Immature natural killer cell (primary cell): ENCODE data around the gene ASPG. TPM values are rescaled to one million over a fixed set of nuclear protein-coding genes. Genes with fewer than 3 reads are reported as not detected.

ENCODE experiments used
- DNase-seq, 3 donors: peaks; one replicate each; pipeline ENCODE4 v3.0.0; 2022; ENCODE audit warnings: mixed read lengths in 1 of 3
- H3K27ac Mint-ChIP-seq, 6 donors: one replicate each; pipeline ENCODE4 v1.8.0; 2020; ENCODE audit warnings: mixed read lengths in 6 of 6, mild to moderate bottlenecking in 5 of 6, inconsistent platforms in 4 of 6, moderate library complexity in 3 of 6
- H3K27me3 Mint-ChIP-seq, 3 donors: one replicate each; pipeline ENCODE4 v1.8.0; 2020 to 2021; ENCODE audit warnings: low read depth in 3 of 3, mild to moderate bottlenecking in 3 of 3, mixed read lengths in 3 of 3, moderate library complexity in 3 of 3, inconsistent platforms in 1 of 3
- H3K36me3 Mint-ChIP-seq, 3 donors: one replicate each; pipeline ENCODE4 v1.8.0; 2020; ENCODE audit warnings: mixed read lengths in 3 of 3, inconsistent platforms in 2 of 3, mild to moderate bottlenecking in 2 of 3
- H3K4me1 Mint-ChIP-seq, 2 donors: one replicate each; pipeline ENCODE4 v1.8.0; 2020; ENCODE audit warnings: inconsistent platforms in 2 of 2, mild to moderate bottlenecking in 2 of 2, mixed read lengths in 2 of 2, moderate library complexity in 1 of 2
- H3K4me3 Mint-ChIP-seq, 5 donors: one replicate each; pipeline ENCODE4 v1.8.0; 2020; ENCODE audit warnings: mild to moderate bottlenecking in 5 of 5, mixed read lengths in 5 of 5, inconsistent platforms in 3 of 5, moderate library complexity in 3 of 5
- H3K9me3 Mint-ChIP-seq, 6 donors: one replicate each; pipeline ENCODE4 v1.8.0; 2020; ENCODE audit warnings: mild to moderate bottlenecking in 6 of 6, mixed read lengths in 6 of 6, inconsistent platforms in 4 of 6, moderate library complexity in 3 of 6
- polyA plus RNA-seq, 3 donors: library from polyadenylated mRNA; unstranded; fragments of 300-500 nt; fragmentation: Illumina TruSeq; gene quantifications; one replicate each; pipeline ENCODE4 v1.2.3, GENCODE V29; 2021

ASPG gene
- polyA plus RNA-seq, 3 donors from 2014 or later = not detected

DNA sequence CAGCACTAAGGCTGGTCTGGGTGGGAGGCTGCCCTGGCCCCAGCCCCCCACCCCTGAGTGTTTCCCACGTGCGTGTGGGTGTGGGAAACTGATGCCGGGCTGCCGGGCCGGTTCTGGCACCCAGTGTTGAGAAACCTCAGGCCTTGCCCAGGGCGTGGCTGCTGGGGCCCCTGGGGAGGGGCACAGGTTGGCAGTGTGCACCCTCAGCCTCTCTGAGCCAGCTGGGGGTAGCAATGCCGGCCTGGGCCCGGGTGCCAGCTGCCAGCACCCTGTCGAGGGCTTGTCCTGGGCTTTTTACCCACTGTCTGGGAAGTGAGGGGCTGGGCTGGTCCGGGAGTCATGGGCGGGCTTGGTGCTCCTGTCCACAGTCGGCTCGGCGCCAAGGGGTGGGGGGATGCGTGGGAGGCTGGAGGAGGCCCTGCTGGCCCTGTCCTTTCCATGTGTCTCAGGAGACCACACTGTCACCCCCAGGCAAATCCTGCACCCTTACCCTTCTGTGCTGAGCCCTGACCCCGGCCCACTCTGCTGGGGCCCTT is 15.7 kb downstream of the ASPG start:
- H3K36me3 Mint-ChIP-seq = no peaks in the 10 kb centered on the region
- no peak overlapping the region for H3K4me3 Mint-ChIP-seq
- H3K27me3 Mint-ChIP-seq = peaks cover 0 to 1% (median 0%) of the 10 kb centered on the region in 3 donors
- no peak for DNase-seq
- no peaks in the 10 kb centered on the region for H3K4me1 Mint-ChIP-seq
- no peaks in the 10 kb centered on the region for H3K9me3 Mint-ChIP-seq
- H3K27ac Mint-ChIP-seq = no peak overlapping the region

DNA sequence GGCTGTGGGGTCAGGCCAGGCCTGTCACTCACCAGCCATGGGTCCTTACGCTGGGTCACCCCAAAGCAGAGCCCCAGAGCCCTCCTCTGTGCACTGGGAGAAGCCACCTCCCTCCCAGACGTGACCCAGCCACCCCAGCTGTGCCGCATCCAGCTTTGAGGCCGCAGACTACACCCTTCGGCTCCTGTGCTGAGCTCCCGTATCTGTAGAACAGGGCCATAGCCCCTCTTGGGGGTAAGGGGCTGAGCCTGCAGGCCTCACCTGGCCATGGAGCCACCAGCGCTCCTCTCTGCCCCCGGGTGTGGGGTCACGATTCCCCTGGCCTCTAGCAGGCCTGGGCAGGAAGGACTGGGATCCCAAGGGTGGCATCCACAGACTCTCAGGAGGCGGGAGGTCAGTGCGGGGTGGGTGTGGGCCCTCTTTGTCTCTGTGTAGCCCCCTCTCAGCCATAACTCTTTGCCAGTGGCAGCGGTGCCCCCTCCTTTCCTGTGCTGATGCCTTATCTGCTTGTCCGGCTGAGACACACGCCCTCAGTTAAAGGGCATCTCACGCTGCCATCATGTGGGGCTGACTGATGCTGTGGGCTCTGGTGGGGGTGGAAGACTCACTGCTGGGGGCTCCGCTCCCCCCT is 16.3 kb downstream of the ASPG start:
- peaks cover 0 to 1% (median 0%) of the 10 kb centered on the region in 3 donors for H3K27me3 Mint-ChIP-seq
- H3K36me3 Mint-ChIP-seq = no peaks in the 10 kb centered on the region
- no peak overlapping the region for H3K4me3 Mint-ChIP-seq
- no peak for DNase-seq
- no peaks in the 10 kb centered on the region for H3K9me3 Mint-ChIP-seq
- H3K4me1 Mint-ChIP-seq = no peaks in the 10 kb centered on the region
- no peak overlapping the region for H3K27ac Mint-ChIP-seq

DNA sequence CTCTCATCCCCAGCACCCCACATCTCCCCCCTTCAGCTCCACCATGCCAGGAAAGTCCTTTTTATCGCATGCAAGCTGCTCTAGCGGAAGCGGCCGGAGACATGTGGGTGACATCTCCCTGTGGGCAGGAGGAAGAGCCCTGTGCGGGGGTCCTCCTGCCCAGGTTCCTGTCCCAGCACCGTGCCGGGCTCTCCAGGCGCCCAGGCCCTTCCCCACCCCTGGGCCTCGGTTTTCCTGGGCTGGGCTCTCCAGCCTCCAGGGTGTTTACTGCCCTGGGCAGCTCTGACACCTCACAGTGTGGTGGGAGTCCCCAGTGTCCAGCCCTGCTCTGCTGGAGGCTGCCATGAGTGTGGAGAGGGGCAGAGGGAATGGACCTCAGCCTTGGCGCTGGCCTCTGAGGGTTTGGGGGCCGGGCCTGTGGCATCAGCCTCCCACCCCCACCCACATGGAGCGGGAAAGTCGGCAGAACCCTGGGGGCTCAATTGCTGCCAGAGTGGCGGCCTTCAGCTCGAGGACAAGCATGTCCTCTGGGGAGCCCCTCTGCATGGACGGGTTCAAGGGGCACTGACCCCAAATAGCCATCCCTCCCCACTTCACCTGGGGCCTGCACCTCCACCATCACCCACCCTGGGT is 16.9 kb downstream of the ASPG start:
- peaks cover 0 to 1% (median 0%) of the 10 kb centered on the region in 3 donors for H3K27me3 Mint-ChIP-seq

DNA sequence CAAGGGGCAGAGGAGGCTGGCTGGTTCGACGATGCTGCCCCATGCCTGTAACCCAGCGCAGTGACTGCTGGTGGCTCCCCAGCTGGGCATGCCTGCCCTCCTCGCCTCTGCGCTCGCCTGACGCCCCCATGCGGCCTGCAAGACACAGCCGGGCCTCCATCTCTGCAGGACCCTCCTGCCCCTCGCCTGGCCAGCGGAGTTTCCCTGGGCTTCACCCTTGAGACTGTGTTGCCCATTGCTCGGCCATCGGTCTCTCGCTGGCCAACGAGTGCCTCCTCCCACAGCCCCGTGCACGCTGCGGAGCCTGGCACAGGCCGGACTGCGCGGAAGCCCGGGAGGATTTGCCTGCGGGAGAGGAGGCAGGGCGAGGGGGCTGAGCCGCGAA is 17.6 kb downstream of the ASPG start:
- Mint-ChIP-seq H3K36me3 (no peaks in the 10 kb centered on the region), H3K4me1 (no peaks in the 10 kb centered on the region), H3K9me3 (no peaks in the 10 kb centered on the region), H3K27me3 (peaks cover 0 to 1% (median 0%) of the 10 kb centered on the region in 3 donors), H3K27ac (no peak overlapping the region), H3K4me3 (no peak overlapping the region)
- DNase-seq = no peak

More for the DNA sequence above, 16.9 kb downstream of the ASPG start:
- no peak overlapping the region for H3K27ac Mint-ChIP-seq
- H3K9me3 Mint-ChIP-seq = no peaks in the 10 kb centered on the region
- H3K4me1 Mint-ChIP-seq = no peaks in the 10 kb centered on the region
- H3K4me3 Mint-ChIP-seq = no peak overlapping the region
- no peaks in the 10 kb centered on the region for H3K36me3 Mint-ChIP-seq
- DNase-seq = no peak

DNA sequence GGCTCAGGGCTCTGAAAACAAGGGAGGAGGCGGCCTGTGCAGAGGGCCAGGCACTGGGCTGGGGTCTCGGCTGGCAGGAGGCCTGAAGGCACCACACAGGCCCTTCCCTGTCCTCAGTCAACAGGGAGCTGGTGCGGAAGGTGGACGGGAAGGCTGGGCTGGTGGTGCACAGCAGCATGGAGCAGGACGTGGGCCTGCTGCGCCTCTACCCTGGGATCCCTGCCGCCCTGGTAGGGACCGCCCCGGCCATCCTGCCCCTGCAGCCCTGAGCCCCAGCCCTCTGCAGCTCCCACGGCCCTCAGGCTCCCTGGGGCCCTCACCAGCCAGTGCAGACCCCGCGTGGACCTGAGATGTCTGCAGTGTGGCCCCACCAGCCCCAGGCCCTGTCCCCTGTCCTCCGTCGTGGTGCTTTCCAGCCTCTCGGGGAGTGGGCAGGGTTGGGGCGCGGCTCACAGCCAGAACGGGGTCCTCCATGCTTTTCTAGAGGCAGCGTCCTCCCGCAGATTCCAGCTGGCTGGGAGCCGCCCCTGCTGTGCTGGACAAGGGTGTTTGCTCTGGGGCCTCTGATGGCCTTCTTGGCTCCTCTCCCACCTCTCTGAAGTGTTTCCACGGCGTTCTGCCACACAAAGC is 18.1 kb downstream of the ASPG start:
- Mint-ChIP-seq H3K4me1 (no peaks in the 10 kb centered on the region), H3K36me3 (no peaks in the 10 kb centered on the region), H3K27ac (no peak overlapping the region), H3K4me3 (no peak overlapping the region), H3K27me3 (peaks cover 0 to 1% (median 0%) of the 10 kb centered on the region in 3 donors), H3K9me3 (no peaks in the 10 kb centered on the region)
- DNase-seq = no peak

DNA sequence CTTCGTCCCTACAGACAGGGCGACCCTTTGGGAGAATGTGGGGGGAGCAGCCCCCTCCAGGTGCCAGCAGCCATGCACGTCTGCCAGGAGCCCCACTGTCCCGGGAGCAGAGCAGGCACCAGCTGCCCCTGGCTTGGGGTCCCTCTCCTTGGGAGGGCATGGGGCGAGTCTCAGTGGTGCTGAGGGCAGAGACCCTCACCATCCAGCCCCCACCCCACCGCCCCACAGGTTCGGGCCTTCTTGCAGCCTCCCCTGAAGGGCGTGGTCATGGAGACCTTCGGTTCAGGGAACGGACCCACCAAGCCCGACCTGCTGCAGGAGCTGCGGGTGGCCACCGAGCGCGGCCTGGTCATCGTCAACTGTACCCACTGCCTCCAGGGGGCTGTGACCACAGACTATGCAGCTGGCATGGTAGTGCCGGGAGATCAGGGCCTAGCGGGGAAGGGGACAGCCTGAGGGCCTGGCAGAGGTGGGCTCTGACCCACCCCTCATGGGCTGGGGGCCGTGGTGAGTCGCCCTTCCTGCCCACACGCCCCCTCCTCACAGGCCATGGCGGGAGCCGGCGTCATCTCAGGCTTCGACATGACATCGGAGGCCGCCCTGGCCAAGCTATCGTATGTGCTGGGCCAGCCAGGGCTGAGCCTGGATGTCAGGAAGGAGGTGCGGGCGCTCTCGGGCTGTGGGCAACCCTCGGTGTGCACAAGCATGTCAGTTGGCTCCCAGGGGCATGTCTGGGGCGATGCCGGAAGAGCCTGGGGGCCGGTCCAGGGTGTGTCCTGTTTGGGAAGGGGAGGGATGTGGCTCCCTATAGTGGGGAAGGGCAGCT is 18.8 kb downstream of the ASPG start:
- Mint-ChIP-seq H3K9me3 (no peaks in the 10 kb centered on the region), H3K27ac (no peak overlapping the region), H3K27me3 (peaks cover 0 to 1% (median 0%) of the 10 kb centered on the region in 3 donors), H3K36me3 (no peaks in the 10 kb centered on the region), H3K4me1 (no peaks in the 10 kb centered on the region), H3K4me3 (no peak overlapping the region)
- no peak for DNase-seq

DNA sequence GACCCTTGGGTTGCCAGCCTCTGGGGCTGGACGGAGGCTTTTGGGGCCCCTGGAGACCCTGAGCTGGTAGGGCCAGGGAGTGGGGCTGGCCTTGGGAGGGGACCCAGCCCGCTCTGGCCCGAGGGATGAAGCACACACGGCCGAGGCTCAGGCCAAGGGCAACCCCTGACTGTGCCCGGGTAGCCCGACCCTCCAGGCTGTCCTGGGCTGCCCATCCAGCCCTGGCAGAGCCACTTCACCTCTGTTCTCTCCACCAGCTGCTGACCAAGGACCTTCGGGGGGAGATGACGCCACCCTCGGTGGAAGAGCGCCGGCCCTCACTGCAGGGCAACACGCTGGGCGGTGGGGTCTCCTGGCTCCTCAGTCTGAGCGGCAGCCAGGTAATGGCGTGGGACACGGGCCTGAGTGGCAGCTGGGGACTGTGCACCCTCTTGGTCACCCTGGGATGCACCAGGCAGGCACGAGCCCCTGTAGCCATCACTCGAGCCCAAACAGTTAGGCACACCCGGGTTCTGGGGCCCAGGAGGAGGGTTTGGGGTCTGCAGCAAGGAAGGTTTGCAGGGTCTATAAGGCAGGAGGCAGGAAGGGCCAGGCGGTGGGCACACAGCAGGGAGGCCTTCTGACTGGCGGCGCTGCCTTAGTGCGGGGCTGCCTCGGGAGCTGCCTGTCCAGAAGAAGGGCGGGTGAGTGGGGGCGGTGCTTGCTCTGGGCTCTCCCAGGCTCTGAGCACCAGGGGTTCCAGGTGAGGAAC is 19.7 kb downstream of the ASPG start:
- Mint-ChIP-seq H3K36me3 (no peaks in the 10 kb centered on the region), H3K27me3 (peaks cover 0 to 1% (median 0%) of the 10 kb centered on the region in 3 donors), H3K4me1 (no peaks in the 10 kb centered on the region), H3K9me3 (no peaks in the 10 kb centered on the region), H3K27ac (no peak overlapping the region), H3K4me3 (no peak overlapping the region)
- DNase-seq = no peak

DNA sequence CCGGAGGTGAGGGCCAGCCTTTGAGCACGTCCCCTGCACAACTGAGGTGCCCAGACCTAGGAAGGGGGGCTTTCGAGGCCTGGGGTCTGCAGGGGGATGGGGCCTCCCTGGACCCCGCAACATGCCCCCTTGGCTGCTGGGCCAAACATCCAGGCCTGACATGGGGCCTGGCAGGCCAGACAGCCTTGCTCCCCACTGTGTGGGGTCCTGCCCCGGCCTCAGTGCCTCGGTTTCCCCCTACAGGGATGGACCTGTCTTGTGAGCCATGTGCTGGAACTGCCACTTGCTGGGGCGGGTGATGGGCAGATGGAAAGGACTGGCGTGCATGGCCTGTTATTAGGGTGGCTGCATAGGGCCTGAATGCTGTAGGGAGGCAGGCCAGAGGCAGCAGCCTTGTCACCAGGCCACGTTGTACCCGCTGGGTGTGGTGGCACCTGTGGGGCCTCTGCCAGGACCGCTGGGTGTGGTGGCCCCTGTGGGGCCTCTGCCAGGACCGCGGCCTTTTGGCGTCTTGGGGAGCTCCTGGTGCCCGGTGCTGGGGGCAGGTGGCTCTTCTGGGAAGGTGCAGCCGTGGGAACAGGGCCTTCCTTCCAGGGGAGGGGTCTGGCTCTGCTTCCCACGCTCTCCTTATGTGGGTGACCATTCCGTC is 20.4 kb downstream of the ASPG start:
- Mint-ChIP-seq H3K27ac (no peak overlapping the region), H3K9me3 (no peaks in the 10 kb centered on the region), H3K27me3 (peaks cover 0 to 1% (median 0%) of the 10 kb centered on the region in 3 donors), H3K36me3 (no peaks in the 10 kb centered on the region), H3K4me1 (no peaks in the 10 kb centered on the region), H3K4me3 (no peak overlapping the region)
- DNase-seq = no peak

DNA sequence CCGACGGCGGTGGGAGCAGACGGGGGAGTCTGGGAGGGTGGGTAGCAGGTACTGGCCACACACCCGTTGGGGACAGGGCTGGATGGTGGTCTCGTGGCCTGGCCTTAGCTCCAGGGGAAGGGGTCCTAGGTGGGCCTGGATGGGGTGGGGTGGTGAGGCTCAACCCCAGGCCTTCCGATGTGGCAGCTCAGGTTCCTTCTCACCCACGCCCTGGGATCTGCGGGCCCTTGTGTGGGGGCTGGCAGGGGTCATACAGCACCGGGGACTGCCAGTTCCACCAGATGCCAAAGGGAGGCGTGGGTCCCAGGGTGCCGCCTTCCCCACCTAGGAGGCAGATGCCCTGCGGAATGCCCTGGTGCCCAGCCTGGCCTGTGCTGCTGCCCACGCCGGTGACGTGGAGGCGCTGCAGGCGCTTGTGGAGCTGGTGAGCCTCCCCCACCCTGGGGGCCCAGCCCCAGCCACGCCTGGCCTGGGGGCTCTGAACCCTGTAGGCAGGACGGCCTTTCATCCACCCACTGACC is 21.0 kb downstream of the ASPG start:
- Mint-ChIP-seq H3K4me3 (no peak overlapping the region), H3K36me3 (no peaks in the 10 kb centered on the region), H3K27ac (no peak overlapping the region), H3K4me1 (no peaks in the 10 kb centered on the region), H3K9me3 (no peaks in the 10 kb centered on the region), H3K27me3 (peaks cover 0 to 1% (median 0%) of the 10 kb centered on the region in 3 donors)
- DNase-seq = no peak

DNA sequence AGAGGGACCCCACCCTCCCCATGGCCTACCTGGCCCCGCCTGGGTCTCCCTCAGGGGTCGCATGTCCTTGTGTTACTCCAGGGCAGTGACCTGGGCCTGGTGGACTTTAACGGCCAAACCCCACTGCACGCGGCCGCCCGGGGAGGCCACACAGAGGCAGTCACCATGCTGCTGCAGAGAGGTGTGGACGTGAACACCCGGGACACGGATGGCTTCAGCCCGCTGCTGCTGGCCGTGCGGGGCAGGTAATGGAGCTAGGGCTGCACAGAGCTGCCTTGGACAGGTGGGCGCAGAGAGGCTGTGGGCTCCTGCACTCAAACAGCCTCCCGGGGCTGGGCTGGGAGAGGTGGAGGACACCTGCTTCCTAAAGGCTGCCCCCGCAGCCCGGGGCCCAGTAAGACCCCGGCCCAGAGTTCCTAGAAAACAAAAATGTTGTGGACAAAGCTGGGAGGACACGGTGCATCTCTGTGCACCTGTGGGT is 21.6 kb downstream of the ASPG start:
- H3K27ac Mint-ChIP-seq = no peak overlapping the region
- no peaks in the 10 kb centered on the region for H3K36me3 Mint-ChIP-seq
- no peak for DNase-seq
- H3K9me3 Mint-ChIP-seq = no peaks in the 10 kb centered on the region
- peaks cover 0 to 1% (median 0%) of the 10 kb centered on the region in 3 donors for H3K27me3 Mint-ChIP-seq
- H3K4me1 Mint-ChIP-seq = no peaks in the 10 kb centered on the region
- no peak overlapping the region for H3K4me3 Mint-ChIP-seq

DNA sequence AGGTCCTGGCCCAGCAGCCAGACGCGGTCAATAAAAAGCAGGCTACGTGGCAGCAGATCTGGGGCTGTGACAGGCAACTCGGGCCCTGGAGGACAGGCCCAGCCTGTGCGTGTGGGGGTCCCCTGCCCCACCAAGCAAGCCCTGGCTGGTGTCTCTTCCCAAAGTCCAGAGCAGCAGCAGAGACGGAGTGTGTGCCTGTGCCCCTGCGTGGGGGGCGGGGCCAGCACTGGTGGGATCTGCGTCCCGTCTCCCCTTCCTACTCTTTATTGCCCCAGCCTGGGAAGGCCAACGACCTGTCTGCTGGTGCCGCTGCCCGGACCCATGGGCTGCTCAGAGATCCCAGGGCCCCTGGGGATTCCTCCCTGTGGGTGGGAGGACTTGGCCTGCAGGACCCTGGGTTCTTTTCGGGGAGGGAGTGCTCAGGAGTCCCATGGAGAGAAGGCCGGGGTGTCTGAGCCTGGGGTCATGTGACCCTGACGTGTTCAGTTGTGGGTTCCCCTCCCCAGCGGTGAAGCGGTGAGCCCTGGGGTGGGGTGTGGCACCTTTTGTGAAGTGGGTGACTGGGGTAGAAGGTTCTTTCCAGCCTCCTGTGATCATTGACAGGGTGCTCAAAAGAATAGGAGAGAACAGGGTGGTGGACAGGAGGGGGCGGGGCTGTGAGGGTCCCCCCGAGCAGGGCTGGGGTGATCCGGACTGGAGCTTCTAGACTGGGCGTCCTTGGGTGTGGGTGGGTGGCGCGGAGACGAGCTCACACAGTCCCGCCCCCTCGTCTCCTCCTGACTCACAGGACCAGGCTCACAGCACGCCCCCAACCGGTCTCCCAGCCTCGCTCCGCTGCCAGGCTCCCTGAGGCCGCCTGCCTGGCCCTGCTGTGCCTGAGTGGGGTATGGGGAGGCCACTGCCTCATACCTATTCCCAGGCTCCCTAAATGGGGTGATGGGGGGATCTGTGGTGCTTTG is 22.4 kb downstream of the ASPG start:
- H3K27ac Mint-ChIP-seq = no peak overlapping the region
- H3K4me1 Mint-ChIP-seq = no peaks in the 10 kb centered on the region
- H3K27me3 Mint-ChIP-seq = peaks cover 0 to 2% (median 0%) of the 10 kb centered on the region in 3 donors
- no peaks in the 10 kb centered on the region for H3K36me3 Mint-ChIP-seq
- DNase-seq = no peak
- no peaks in the 10 kb centered on the region for H3K9me3 Mint-ChIP-seq
- H3K4me3 Mint-ChIP-seq = no peak overlapping the region
